GM12875 (cell line): Measurements from ENCODE around the gene GNB1L.

Experiments used
- H3K4me3 ChIP-seq: one replicate; pipeline ENCODE4 v1.5.1; 2011; ENCODE audit warnings: low read depth, low read length, control low read depth
- CTCF ChIP-seq: IDR thresholded peaks from 2 replicates; pipeline ENCODE4 v1.5.1; 2011; ENCODE audit warnings: low read depth, mild to moderate bottlenecking, control low read depth, inconsistent platforms, low read length, moderate library complexity, borderline replicate concordance; ENCODE audit not compliant: insufficient read depth

GNB1L gene

GRCh38 chr22:19764636-19765476 lies 89.8 kb downstream of the GNB1L start:
- H3K4me3 ChIP-seq = no peak overlapping the region
- no peak for TF ChIP-seq CTCF

GRCh38 chr22:19764299-19764593 lies 90.4 kb downstream of the GNB1L start:
- no peak overlapping the region for H3K4me3 ChIP-seq
- no peak for TF ChIP-seq CTCF

GRCh38 chr22:19763458-19764298 lies 91.0 kb downstream of the GNB1L start:
- no peak overlapping the region for H3K4me3 ChIP-seq
- TF ChIP-seq CTCF = no peak

- H3K4me3 ChIP-seq = no peak overlapping the region
- TF ChIP-seq CTCF = no peak
These were observed 91.9 kb downstream of the GNB1L start for GRCh38 chr22:19762568-19763457.

GRCh38 chr22:19761725-19762567 lies 92.7 kb downstream of the GNB1L start:
- no peak overlapping the region for H3K4me3 ChIP-seq
- no peak for TF ChIP-seq CTCF
